HG03103 (cell line): ENCODE results near the gene SIDT2.
"Not testable (repeated sequence)": the region's sequence is repeated elsewhere in the genome, so short reads cannot be mapped to it uniquely, and the experiment has no call there.

ENCODE experiments used
- ATAC-seq: cut with Tn5 transposase; IDR thresholded peaks from one replicate; pipeline ENCODE4 v1.9.1; 2021; ENCODE audit warnings: low read depth; ENCODE audit not compliant: unreplicated experiment

Gene SIDT2

GRCh38 chr11:117171404-117172061 is 7.0 kb upstream of the SIDT2 start:
- ATAC-seq = no peak

GRCh38 chr11:117172724-117173421 is 5.7 kb upstream of the SIDT2 start:
- no peak for ATAC-seq

- ATAC-seq = no peak
Measured at GRCh38 chr11:117175104-117175503, 3.4 kb upstream of the SIDT2 start.

- no peak for ATAC-seq
Measured at GRCh38 chr11:117175781-117176180, 2.8 kb upstream of the SIDT2 start.

GRCh38 chr11:117176186-117176585 is 2.4 kb upstream of the SIDT2 start:
- no peak for ATAC-seq

GRCh38 chr11:117177534-117178209 is 871 bp upstream of the SIDT2 start:
- no peak for ATAC-seq

- ATAC-seq = peak; percentile 6
Measured at GRCh38 chr11:117179048-117179999, 781 bp downstream of the SIDT2 start.

- no peak for ATAC-seq
Measured at GRCh38 chr11:117180020-117180419, 1.5 kb downstream of the SIDT2 start.

GRCh38 chr11:117180661-117181585 is 2.4 kb downstream of the SIDT2 start:
- no peak for ATAC-seq

- ATAC-seq = no peak
Measured at GRCh38 chr11:117181586-117182550, 3.3 kb downstream of the SIDT2 start.

GRCh38 chr11:117182551-117182935 is 4.0 kb downstream of the SIDT2 start:
- no peak for ATAC-seq

- ATAC-seq = not testable (repeated sequence)
Measured at GRCh38 chr11:117183178-117183577, 4.6 kb downstream of the SIDT2 start.

- no peak for ATAC-seq
Measured at GRCh38 chr11:117183724-117184349, 5.3 kb downstream of the SIDT2 start.

- no peak for ATAC-seq
Measured at GRCh38 chr11:117185736-117186430, 7.3 kb downstream of the SIDT2 start.

- no peak for ATAC-seq
Measured at GRCh38 chr11:117186431-117186761, 7.9 kb downstream of the SIDT2 start.

GRCh38 chr11:117187007-117187406 is 8.5 kb downstream of the SIDT2 start:
- ATAC-seq = no peak

GRCh38 chr11:117187428-117187798 is 8.9 kb downstream of the SIDT2 start:
- no peak for ATAC-seq
